IPS-NIHi7 (cell line): ENCODE data around the gene GSE1.
A peak's percentile ranks its signal among the peaks of the same experiment; 100 is the strongest.

Experiments used
- DNase-seq: peaks from one replicate; pipeline ENCODE4 v3.0.0; 2012; ENCODE audit warnings: mixed read lengths; ENCODE audit errors: extremely low spot score

Gene GSE1

DNA sequence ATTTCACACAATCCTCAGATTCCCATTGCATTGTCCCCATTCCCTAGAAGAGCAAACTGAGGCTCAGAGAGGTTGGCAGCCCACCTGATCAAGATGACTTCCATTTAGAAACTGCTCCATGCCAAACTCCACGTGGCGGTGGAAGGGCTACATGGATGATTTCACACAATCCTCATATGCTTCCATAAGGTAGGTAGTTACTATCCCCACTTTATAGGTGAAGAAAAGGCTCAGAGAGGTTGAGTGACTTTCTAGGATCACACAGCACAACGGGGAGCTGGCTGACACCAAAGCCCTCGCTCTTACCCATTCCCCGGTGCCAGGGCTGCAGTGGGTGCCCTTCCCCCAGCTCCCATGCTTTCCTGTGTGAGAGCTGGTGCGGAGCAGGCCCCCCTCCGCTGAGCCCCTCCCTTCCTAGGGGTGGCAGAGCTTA is 85.4 kb downstream of the GSE1 start:
- DNase-seq: no peak

DNA sequence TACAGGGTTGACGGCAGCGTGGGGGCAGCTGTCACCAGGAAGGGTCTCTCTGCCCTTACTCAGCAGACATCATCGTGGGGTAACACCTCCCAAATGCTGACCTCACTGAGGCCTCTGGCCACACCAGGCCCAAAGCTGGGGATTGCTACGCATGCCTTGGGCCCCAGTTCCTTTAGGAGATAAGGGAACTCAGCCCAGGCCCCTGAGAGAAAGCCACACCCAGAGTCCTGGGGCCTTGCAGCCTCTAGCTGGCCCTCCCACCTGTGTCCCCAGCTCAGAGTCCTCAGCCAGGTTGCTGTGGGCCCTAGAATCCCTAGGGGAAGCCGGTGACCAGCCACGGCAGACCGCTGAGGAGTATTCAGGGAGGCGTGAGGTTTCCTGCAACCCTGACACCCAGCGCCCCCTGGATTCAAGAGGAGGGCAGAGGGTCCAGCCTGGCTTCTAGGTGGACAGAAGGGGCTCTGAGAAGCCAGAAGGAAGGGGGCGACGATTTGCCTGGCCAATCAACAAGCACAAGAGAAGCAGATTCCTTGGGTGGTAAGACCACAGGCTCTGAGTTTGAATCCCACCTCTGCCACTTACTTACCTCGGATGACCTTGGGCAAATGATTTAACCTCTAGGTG is 85.9 kb downstream of the GSE1 start:
- DNase-seq: peak; percentile 59

DNA sequence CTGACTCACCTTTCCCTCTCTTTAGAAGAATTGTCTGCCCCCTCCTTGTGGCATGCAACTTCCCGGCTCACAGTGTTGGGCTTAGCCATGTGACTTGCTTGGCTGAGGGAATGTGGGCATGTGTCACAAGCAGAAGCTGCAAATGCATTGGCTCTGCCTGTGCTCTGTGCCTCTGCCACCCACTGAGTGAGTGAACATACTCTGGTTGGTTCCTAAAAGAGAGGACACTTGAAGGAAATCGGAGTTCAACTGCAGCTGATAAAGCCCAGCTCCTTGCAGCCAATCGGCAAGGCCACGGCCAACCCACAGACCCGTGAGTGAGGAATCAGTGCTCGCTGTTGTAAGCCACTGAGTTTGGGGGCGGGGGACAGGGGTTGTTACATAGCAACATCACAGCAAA is 86.5 kb downstream of the GSE1 start:
- DNase-seq: no peak

DNA sequence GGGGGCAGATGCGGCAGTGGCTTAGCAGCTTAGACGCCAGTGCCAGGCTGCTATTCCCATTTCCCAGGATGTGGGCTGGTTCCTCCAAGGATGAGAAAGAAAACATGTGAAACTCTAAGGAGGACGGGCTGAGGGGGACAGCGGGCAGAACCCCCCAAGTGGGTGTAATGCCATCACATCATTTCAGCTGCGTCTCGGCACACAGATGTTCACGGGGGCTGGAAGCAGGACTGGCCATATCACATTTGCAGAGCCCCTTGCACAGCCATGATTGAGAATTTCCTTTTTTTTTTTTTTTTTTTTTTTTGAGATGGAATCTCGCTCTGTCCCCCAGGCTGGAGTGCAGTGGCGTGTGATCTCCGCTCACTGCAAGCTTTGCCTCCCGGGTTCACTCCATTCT is 90.9 kb downstream of the GSE1 start:
- no peak for DNase-seq

DNA sequence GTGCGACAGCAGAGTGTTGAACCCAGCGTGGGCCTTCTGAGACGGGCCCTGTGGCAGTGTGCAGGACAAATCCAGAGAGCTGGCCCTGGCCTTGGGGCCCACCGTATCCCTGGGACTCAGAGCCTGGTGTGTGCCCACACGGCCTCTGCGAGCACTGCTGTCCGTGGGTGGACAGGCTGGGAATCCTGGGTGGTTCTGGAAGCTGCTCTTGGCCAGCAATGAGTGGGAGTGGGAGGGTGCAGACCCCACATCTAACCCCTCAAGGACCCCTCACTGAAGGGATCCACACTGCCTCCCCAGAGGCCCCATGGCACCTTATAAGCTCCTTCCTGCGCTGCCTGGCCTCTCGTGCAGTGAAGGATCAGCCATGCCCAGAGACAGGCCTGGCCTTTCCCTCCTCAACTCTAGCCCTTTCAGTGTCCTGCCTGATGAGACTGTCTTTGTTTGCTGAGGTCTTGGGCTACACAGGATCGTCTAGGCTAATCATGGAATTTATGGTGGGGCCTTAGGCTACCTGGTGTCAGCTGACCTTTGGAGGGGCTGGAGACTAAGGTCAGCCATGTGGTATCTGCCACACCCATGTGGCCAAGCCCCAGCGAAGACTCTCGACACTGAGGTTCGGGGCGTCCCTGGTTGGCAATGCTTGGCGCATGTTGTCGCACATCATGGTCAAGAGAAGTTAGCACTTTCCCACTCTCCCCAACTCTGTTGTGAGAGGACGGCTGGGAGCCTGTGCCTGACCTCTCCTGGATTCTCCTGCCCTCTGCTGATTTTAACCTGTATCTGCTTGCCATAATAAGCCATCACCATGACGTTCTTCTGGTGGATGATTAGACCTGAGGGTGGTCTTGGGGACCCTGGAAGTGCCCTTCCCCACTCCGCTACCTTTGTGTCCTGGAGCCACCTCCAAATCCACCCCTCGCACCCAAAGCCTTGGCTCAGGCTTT is 92.1 kb downstream of the GSE1 start:
- DNase-seq: no peak

DNA sequence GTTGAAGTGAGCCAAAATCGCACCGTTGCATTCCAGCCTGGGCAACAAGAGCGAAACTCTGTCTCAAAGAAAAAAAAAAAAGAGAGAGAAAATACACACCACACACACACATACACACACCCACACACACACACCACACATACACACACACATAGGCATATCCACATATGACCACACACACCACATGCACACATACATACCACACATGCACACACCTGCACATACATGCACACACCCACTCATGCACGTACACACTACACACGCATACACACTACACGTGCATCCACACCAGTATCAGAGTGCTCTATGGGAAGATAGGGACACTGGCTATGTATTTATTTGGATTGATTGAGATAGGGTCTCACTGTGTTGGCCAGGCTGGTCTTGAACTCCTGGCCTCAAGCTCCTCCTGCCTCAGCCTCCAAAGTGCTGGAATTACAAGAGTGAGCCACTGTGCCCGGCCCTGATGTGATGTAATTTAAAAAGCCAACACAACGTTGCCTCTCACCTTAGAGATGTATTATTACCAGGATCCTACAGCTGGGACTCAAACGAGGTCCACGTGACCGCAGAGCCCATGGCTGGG is 93.4 kb downstream of the GSE1 start:
- no peak for DNase-seq

DNA sequence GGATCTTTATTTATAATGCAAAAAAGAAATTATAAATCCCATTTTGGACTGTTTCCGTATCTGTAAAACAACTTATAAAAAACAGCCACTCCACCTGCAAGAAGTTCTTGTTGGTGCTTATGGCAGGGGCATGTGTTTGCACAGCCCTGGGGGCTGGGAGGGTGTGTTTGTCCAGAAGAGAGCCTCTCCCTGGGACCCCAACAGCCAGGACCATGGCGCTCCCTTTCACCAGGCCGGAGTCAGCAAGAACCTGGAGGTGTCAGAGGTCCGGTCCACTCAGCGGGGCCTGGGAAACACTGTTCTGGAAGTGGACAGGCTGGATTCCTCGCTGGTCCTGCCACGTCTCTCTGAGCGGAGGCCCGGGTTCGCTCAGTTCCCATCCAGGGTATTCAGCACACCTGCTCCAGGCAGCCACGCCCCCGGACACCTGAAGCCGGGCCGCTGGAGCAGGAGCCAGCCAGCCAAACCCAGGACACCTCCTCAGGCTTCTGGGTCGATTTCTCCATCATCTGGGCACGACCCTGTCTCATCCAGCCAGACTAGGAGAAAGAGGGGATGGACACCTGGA is 94.5 kb downstream of the GSE1 start:
- no peak for DNase-seq

DNA sequence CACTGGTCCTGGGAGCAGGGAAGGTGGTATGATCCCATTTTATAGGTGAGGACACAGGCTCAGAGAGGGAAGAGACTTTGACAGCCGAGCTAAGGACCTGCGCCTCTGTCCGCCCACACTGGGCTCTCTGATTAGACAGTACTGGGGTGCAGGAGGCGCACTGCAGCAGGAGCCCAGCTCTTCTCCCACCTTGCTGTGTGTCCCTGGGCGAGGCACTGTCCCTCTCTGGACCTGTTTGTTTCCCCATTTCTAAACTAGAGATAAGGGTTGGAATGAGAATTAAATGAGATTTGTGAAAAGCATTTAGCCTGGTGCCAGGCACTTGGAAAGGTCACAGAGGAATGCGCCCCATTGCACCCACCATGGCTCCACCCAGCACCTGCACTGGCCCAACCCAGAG is 95.2 kb downstream of the GSE1 start:
- DNase-seq: no peak

DNA sequence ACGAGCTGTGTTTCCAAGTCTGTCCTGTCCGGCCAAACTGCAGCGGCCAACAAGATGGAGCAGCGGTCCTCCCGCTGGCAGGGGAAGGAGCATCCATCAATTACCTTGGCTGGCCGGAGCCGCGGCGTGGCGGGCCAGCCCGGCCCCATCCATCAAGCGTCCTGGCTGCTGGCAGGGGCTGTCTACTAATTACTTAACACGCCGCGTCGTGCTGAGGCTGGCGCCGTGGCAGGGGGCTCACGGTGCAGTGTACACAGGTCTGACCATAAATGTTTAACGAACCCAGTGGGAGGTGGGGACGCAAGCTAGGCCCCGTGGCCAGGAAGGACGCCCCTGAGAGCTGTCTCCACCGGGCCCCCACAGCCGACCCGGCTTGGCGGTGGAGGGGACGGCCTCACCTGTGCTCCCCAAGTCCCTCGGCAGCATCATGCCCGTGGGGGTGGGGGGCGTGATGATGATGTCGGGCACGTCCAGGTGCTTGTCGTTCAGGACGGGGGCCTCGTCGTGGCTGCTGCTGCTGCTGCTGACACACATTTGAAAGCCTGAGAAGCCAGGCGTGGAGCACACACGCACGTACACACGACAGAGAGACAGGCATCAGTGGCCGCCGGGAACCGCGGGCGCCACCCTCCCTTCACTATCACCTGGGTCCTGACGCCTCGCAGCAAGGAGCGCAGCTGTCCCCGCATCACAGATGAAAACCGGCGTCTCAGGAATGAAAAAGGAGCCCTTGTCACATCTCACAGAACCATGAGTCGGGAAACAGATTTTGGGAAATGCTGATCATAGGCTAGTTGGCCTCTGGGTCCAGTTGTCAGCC is 96.9 kb downstream of the GSE1 start:
- DNase-seq: no peak

DNA sequence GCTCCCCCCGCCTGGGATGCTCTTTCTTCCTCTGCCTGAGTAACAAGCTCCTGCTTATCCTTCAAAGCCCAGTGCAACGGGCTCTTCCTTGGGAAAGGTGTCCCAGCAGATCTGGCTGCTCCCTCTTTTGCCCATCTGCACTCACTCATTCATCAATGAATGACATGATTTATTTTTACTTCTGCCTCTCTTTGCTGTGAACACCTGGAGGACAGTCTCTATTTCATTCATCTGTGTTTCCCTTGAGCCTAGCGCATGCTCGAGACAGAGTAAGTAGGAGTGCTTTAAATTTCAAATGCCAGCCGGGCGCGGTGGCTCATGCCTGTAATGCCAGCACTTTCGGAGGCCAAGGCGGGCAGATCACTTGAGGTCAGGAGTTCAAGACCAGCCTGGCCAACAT is 97.6 kb downstream of the GSE1 start:
- no peak for DNase-seq

DNA sequence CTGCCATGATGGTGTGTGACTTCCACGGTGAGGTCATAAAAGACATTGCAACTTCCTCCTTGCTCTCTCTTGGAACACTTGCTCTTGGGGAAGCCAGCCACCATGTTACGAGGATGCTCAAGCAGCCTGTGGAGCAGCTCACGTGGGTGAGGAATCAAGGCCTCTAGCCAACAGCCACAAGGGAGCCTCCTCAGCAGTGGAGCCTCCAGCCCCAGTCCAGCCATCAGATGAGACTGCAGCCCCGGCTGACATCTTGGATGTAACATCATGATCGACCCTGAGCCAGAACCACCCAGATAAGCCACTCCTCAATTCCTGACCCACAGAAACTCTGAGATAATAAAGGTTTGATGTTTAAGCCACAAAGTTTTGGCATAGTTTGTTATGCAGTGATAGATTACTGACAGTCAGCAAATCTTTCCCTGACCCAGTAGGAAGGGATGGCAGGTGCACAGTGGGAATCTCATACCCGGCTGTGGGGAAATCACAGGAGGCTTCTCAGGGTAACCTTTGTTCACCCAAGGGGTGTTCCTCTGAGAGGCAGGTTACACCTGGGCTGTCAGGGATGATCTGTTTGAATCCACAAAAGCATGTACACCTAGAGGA is 99.0 kb downstream of the GSE1 start:
- no peak for DNase-seq

DNA sequence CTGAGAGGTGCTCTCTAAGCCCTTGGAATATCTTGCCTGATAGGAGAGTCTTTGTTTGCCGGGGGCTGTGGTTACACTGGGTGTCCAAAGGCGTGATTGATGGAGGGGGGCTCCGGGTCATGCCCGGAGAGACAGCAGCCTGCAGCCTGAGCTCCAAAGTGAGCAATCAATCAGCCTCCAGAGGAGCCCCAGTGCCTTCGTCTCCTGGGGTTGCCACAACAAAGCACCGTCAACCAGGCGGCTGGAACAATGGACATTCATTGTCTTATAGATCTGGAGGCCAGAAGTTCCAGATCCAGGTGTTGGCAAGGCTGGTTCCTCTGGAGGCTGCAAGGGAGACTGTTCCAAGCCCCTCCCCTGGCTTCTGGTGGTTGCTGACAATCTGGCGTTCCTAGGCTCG is 99.7 kb downstream of the GSE1 start:
- DNase-seq: no peak

DNA sequence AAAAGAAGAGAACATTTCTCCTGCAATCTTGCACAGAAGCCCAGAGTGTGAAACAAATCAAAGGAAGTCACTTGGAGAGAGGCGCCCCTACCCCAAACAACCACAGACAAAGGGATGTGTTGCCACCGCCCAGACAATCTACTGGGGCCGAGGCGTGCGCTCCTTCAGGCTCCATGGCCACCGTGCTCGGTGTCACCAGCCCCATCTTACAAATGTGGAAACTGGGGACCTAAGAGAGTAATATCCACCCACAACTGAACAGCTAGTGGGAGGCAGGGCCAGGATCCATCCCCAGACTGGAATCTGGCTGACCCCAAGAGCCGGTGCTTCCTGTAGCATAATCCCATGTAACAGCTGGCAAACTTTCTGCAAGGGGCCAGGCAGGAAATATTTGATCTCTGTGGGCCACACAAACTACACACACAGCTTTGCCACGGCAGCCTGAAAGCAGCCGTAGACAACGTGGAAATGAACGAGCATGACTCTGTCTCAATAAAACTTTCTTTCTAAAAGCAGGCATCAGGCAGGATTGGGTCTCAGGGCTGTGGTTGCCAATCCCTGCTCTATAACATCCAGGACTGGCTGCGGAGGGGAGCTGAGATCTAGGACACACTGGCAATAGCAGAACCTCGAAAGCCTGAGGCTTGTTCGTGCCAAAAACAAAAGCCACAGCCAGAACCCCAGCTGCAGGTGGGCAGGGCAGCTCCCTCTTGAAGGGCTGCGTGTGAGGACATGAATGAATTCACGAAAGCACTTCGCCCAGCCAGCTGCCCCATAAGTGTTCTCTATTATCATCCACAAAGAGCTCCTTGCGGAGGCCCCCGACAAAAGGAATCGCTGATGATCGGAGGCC is 102.3 kb downstream of the GSE1 start:
- no peak for DNase-seq

DNA sequence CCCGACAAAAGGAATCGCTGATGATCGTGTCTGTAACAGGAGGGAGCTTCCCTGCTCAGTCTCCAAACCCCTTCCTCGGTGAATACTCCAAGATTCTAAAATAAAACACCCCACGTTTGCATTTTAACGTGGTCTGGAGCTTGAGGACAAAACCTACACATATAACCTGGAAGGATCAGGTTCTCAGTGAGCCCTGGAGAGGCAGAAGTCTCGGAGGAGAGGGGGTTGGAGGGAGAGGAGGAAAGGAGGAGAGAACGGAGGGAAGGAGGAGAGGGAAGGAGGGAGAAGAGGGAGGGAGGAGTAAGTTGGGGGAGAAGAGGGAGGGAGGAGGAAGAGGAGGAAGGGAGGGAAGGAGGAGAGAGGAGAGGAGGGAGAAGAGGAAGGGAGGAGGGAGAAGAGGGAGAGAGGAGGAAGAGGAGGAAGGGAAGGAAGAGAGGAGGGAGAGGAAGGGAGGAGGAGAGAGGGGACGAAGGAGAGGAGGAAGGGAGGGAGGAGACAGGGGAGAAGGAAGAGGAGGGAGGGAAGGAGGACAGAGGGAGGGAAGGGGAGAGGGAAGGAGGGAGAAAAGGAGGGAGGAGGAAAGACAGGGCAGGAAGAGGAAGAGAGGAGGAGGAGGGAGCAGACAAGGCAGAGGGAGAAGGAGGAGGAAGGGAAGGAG is 103.0 kb downstream of the GSE1 start:
- DNase-seq: no peak

DNA sequence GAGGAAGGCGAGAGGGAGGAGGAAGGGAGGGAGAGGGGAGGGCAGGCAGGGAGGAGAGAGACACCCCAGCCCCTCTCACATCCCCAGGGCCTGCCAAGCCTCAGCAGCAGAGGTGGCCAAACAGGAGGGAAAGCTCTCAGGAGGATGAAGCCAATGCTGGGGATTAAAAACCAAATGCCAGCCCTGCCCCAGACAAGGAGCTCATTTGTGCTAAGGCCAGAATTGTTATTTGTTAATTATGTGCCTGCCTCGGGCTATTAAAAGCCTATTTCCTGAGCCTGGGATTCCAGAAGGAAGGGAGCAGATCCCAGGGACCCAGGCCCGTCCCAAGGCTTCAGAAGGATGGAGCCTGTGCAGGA is 103.5 kb downstream of the GSE1 start:
- DNase-seq: no peak

DNA sequence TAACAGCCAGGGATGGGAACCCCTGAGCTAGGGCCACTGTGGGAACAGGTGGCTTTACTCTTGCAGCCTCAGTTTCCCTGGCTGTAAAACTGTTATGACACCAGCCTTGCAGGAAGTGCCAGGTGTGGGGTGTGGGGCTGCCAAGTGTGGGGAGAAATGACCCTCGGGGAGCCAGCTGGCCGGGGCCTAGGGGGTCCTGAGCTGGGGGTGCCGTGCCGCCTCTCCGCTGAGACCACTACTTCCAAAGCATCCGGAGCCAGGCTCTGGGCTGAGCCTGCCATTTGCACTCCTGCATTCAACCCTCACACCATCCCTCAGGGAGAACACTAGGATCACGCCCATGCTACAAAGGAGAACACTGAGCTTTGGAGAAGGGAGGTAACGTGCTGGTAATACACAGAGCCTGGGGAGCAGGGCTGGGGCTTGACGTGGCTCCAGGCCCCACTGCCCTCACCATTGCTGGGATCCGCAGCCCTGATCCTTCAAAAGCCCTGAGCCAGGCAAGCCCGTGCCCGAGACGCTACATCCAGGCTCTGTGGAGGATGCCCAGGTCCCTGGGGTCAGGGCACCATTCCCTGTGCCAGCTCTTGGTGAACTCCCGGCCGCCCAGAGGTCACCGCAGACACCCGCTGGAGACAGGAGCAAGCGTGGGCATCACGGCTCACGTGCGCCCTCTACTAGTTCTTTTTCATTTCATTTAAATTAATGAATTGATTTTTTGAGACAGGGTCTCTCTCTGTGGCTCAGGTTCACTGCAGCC is 104.5 kb downstream of the GSE1 start:
- DNase-seq: peak; percentile 84

DNA sequence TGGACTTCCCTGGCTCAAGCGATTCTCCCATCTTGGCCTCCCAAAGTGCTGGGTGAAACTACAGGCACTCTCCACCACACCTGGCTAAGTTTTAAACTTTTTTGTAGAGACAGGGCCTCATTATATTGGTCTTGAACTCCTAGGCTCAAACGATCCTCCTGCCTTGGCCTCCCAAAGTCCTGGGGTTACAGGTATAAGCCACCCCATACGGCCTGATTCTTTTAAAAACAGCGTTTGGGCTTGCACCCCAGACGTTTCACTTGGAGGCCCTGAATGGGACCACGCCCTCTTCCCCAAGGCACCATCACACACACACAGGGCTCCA is 105.0 kb downstream of the GSE1 start:
- no peak for DNase-seq

DNA sequence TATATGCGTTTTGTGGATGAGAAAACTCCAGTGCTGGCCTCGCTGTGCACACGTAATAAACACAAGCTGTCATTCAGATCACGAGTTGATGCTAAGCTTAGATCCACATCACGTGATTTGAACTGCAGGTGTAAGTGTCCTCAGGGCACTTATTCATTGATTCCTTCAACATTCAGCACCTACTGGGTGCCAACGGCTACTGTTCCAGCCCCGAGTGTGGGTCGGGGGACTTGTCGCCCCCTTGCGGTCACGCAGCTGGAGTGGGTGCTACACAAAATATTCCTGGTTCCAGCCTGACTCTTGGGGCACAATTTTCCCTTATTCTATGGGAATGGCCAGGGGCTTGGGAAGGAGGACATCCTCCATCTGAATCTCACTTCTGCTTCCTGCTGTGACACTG is 105.6 kb downstream of the GSE1 start:
- DNase-seq: peak; percentile 74

DNA sequence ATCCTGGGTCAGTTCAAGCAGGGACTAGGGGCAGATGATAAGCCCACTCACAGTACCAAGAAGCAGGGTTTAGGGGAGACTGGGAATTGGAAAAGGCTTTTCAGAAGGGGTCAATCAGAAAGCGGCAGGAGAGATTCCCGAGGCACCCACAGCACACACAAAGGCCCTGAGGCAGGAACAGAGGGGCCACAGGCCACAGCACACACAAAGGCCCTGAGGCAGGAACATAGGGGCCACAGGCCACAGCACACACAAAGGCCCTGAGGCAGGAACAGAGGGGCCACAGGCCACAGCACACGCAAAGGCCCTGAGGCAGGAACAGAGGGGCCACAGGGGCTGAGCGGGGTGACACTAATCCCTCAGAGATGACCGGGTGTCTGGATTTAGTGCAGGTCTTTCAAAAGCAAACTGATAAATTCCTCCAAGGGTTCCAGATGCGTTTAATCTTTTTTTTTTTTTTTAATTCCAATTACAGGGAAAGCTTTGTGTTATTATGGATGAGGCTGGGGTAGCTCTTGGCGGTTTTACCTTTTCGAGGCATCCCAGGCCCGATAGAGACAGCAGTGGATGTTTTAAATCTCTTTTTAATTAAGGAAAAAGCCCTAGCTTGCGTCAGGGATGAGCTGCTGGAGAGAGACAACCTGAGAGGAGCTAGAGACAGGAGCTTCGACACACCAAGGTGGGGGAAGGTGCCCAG is 106.6 kb downstream of the GSE1 start:
- DNase-seq: no peak
